Measurements from ENCODE around the gene FNDC1.

FNDC1 gene

GRCh38 chr6:159313018-159313417, 143.8 kb downstream of the FNDC1 start:
- no peak for ATAC-seq

- ATAC-seq: no peak
Observed at GRCh38 chr6:159315562-159315961, 146.4 kb downstream of the FNDC1 start.

- ATAC-seq: no peak
Observed at GRCh38 chr6:159317430-159317829, 148.2 kb downstream of the FNDC1 start.

- ATAC-seq: no peak
Observed at GRCh38 chr6:159321267-159321666, 152.1 kb downstream of the FNDC1 start.

All from activated CD4-positive, CD25-positive, alpha-beta regulatory T cell treated with anti-CD3 and anti-CD28 coated beads, Interleukin-2, amount 50 U/mL, for 24 hours (primary cell).